GM18861 (cell line): ENCODE data around the gene MT1G.
"Not testable (repeated sequence)": the region's sequence is repeated elsewhere in the genome, so short reads cannot be mapped to it uniquely, and the experiment has no call there.

Experiments used
- ATAC-seq: cut with Tn5 transposase; IDR thresholded peaks from one replicate; pipeline ENCODE4 v1.9.1; 2021; ENCODE audit not compliant: unreplicated experiment

The MT1G gene

DNA sequence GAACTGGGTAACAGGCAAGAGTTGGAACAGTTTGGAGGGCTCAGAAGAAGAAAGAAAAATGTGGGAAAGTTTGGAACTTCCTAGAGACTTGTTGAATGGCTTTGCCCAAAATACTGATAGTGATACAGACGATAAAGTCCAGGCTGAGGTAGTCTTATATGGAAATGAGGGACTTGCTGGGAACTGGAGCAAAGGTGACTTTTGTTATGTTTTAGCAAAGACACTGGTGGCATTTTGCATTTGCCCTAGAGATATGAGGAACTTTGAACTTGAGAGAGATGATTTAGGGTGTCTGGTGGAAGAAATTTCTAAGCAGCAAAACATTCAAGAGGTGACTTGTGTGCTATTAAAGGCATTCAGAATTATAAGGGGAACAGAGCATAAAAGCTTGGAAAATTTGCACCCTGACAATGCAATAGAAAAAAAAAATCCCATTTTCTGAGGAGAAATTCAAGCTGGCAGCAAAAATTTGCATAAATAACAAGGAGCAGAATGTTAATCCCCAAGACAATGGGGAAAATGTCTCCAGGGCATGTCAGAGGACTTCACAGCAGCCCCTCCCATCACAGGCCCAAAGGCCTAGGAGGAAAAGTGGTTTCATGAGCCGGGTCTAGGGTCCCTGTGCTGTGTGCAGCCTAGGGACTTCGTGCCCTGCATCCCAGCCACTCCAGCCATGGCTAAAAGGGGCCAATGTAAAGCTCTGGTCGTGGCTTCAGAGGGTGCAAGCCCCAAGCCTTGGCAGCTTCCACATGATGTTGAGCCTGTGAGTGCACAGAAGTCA, 46.0 kb downstream of the MT1G start:
- ATAC-seq = not testable (repeated sequence)

DNA sequence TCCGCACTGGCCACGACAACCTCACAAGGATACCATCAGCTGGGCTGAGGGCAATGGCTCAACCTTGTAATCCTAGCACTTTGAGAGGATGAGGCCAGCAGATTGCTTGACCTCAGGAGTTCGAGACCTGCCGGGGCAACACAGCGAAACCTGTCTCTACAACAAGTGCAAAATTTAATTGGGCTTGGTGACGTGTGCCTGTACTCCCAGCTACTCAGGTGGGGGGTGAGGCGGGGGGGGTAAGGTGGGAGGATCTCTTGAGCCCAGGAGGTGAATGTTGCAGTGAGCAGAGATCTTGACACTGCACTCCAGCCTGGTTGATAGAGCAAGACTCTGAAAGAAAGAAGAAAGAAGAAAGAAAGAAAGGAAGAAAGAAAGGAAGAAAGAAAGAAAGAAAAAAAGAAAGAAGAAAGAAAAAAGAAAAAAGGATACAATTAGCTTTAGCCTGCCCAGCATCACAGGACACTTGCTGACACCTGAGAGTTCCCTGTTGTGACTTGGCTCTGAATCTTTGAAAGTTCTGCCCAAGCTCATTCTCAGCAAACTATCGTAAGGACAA, 47.4 kb downstream of the MT1G start:
- no peak for ATAC-seq

DNA sequence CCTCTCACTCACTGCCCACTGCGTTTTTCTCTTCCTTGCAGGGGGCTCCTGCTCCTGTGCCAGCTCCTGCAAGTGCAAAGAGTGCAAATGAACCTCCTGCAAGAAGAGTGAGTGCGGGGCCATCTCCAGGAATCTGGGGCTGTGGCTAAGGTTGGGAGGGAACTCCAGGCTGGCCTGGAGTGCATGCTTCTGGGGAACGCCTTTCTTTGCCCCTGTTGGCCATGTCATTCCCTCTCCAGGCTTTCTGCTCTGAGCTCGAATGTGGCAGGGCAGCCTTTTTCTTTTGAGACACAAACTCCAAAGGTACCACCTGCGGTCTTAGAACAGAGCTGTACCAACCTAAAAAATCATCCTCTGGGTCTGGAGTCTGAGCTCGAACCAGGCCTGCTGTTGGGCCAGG, 49.7 kb downstream of the MT1G start:
- ATAC-seq = no peak

DNA sequence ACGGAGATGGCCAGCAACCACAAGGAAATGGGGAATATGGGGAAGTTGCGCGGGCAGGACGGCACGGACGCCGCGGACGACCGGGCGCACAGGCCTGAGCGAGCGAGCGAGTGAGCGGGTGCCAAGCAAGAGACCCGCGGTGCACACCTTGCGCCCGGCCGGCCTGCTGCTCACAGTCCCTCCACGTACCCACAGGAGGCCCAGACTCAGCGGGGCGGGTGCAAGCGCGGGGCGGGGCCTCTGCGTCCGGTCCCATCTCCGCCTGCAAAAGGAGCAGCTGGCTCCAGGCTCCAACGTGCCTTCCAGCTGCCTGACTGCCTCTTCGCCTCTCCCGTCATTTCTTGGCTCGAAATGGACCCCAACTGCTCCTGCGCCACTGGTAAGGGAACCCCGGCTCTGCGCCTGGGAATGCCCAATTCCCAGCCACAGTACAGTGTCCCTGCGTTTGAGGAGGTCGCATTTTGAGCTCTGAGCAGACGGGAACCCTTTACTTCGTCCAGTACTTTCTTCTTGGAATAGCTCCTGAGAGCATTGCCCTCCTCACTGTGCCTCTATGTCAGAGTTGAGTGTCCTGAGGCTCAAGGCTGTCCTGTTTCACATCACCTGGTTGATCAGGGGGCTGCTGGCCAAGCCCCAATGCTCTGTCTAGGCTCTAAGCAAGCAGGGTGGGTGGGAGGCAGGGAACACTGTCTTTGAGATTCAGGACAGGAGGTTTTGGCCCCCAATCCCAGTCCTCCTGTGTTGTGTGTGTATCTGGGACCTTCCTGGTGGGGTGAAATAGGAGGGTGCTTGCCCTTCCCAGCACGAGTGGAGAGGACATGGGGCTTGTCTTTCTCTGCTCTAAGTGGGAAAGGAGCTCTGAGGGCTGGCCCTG, 50.4 kb downstream of the MT1G start:
- ATAC-seq = no peak
